ENCODE results near the gene IGSF22.

Gene IGSF22

GRCh38 chr11:18722293-18722637 lies 3.7 kb downstream of the IGSF22 start:
- no peaks in the 10 kb centered on the region for H3K9me3 ChIP-seq (ENCODE audit: control insufficient read depth, low read length)
- no peak overlapping the region for H3K4me3 ChIP-seq (ENCODE audit: low read length)
- H3K9ac ChIP-seq (ENCODE audit: low read length), result no peak overlapping the region
- no peaks in the 10 kb centered on the region for H3K27me3 ChIP-seq (ENCODE audit: control insufficient read depth, insufficient read depth, low read length)
- peaks cover 11% of the 10 kb centered on the region for H3K4me1 ChIP-seq (ENCODE audit: control insufficient read depth, insufficient read depth, low read length)
- H3K36me3 ChIP-seq (ENCODE audit: control insufficient read depth, insufficient read depth, low read length), result no peaks in the 10 kb centered on the region

GRCh38 chr11:18721561-18722292 lies 4.3 kb downstream of the IGSF22 start:
- peak overlapping the region; percentile 22 for H3K9ac ChIP-seq (ENCODE audit: low read length)
- H3K4me1 ChIP-seq (ENCODE audit: control insufficient read depth, insufficient read depth, low read length), result peaks cover 9% of the 10 kb centered on the region
- no peaks in the 10 kb centered on the region for H3K9me3 ChIP-seq (ENCODE audit: control insufficient read depth, low read length)
- H3K27me3 ChIP-seq (ENCODE audit: control insufficient read depth, insufficient read depth, low read length), result no peaks in the 10 kb centered on the region
- peak overlapping the region; percentile 69 for H3K4me3 ChIP-seq (ENCODE audit: low read length)
- H3K36me3 ChIP-seq (ENCODE audit: control insufficient read depth, insufficient read depth, low read length), result no peaks in the 10 kb centered on the region

- peak overlapping the region; percentile 22 for H3K9ac ChIP-seq (ENCODE audit: low read length)
- peak overlapping the region; percentile 69 for H3K4me3 ChIP-seq (ENCODE audit: low read length)
- H3K9me3 ChIP-seq (ENCODE audit: control insufficient read depth, low read length), result no peaks in the 10 kb centered on the region
These were observed 5.0 kb downstream of the IGSF22 start for GRCh38 chr11:18720808-18721560.

GRCh38 chr11:18720091-18720807 lies 5.7 kb downstream of the IGSF22 start:
- Histone ChIP-seq H3K27me3 (ENCODE audit: control insufficient read depth, insufficient read depth, low read length) (no peaks in the 10 kb centered on the region), H3K9me3 (ENCODE audit: control insufficient read depth, low read length) (no peaks in the 10 kb centered on the region), H3K4me1 (ENCODE audit: control insufficient read depth, insufficient read depth, low read length) (peaks cover 9% of the 10 kb centered on the region), H3K9ac (ENCODE audit: low read length) (no peak overlapping the region), H3K4me3 (ENCODE audit: low read length) (no peak overlapping the region), H3K36me3 (ENCODE audit: control insufficient read depth, insufficient read depth, low read length) (no peaks in the 10 kb centered on the region)

More at GRCh38 chr11:18720808-18721560, 5.0 kb downstream of the IGSF22 start:
- H3K4me1 ChIP-seq (ENCODE audit: control insufficient read depth, insufficient read depth, low read length), result peaks cover 9% of the 10 kb centered on the region
- no peaks in the 10 kb centered on the region for H3K36me3 ChIP-seq (ENCODE audit: control insufficient read depth, insufficient read depth, low read length)
- no peaks in the 10 kb centered on the region for H3K27me3 ChIP-seq (ENCODE audit: control insufficient read depth, insufficient read depth, low read length)

GRCh38 chr11:18715476-18715875 lies 10.5 kb downstream of the IGSF22 start:
- no peak overlapping the region for H3K9ac ChIP-seq (ENCODE audit: low read length)

GRCh38 chr11:18714443-18714780 lies 11.6 kb downstream of the IGSF22 start:
- H3K9me3 ChIP-seq (ENCODE audit: control insufficient read depth, low read length), result no peaks in the 10 kb centered on the region
- H3K27me3 ChIP-seq (ENCODE audit: control insufficient read depth, insufficient read depth, low read length), result no peaks in the 10 kb centered on the region

More at GRCh38 chr11:18715476-18715875, 10.5 kb downstream of the IGSF22 start:
- Histone ChIP-seq H3K4me1 (ENCODE audit: control insufficient read depth, insufficient read depth, low read length) (no peaks in the 10 kb centered on the region), H3K36me3 (ENCODE audit: control insufficient read depth, insufficient read depth, low read length) (no peaks in the 10 kb centered on the region), H3K4me3 (ENCODE audit: low read length) (no peak overlapping the region), H3K27me3 (ENCODE audit: control insufficient read depth, insufficient read depth, low read length) (no peaks in the 10 kb centered on the region), H3K9me3 (ENCODE audit: control insufficient read depth, low read length) (no peaks in the 10 kb centered on the region)

GRCh38 chr11:18713646-18714442 lies 12.1 kb downstream of the IGSF22 start:
- Histone ChIP-seq H3K9me3 (ENCODE audit: control insufficient read depth, low read length) (no peaks in the 10 kb centered on the region), H3K36me3 (ENCODE audit: control insufficient read depth, insufficient read depth, low read length) (no peaks in the 10 kb centered on the region), H3K9ac (ENCODE audit: low read length) (no peak overlapping the region), H3K4me1 (ENCODE audit: control insufficient read depth, insufficient read depth, low read length) (no peaks in the 10 kb centered on the region), H3K27me3 (ENCODE audit: control insufficient read depth, insufficient read depth, low read length) (no peaks in the 10 kb centered on the region), H3K4me3 (ENCODE audit: low read length) (no peak overlapping the region)

More at GRCh38 chr11:18714443-18714780, 11.6 kb downstream of the IGSF22 start:
- H3K4me3 ChIP-seq (ENCODE audit: low read length), result no peak overlapping the region
- no peaks in the 10 kb centered on the region for H3K36me3 ChIP-seq (ENCODE audit: control insufficient read depth, insufficient read depth, low read length)
- H3K9ac ChIP-seq (ENCODE audit: low read length), result no peak overlapping the region
- no peaks in the 10 kb centered on the region for H3K4me1 ChIP-seq (ENCODE audit: control insufficient read depth, insufficient read depth, low read length)

- Histone ChIP-seq H3K9ac (ENCODE audit: low read length) (no peak overlapping the region), H3K27me3 (ENCODE audit: control insufficient read depth, insufficient read depth, low read length) (no peaks in the 10 kb centered on the region), H3K36me3 (ENCODE audit: control insufficient read depth, insufficient read depth, low read length) (no peaks in the 10 kb centered on the region), H3K4me1 (ENCODE audit: control insufficient read depth, insufficient read depth, low read length) (peaks cover 4% of the 10 kb centered on the region), H3K9me3 (ENCODE audit: control insufficient read depth, low read length) (no peaks in the 10 kb centered on the region), H3K4me3 (ENCODE audit: low read length) (no peak overlapping the region)
These were observed 15.4 kb downstream of the IGSF22 start for GRCh38 chr11:18710545-18710944.

GRCh38 chr11:18709414-18709813 lies 16.6 kb downstream of the IGSF22 start:
- H3K9ac ChIP-seq (ENCODE audit: low read length), result no peak overlapping the region
- no peaks in the 10 kb centered on the region for H3K9me3 ChIP-seq (ENCODE audit: control insufficient read depth, low read length)
- H3K36me3 ChIP-seq (ENCODE audit: control insufficient read depth, insufficient read depth, low read length), result no peaks in the 10 kb centered on the region
- H3K4me1 ChIP-seq (ENCODE audit: control insufficient read depth, insufficient read depth, low read length), result peaks cover 13% of the 10 kb centered on the region
- no peak overlapping the region for H3K4me3 ChIP-seq (ENCODE audit: low read length)
- no peaks in the 10 kb centered on the region for H3K27me3 ChIP-seq (ENCODE audit: control insufficient read depth, insufficient read depth, low read length)

GRCh38 chr11:18707811-18708340 lies 18.1 kb downstream of the IGSF22 start:
- no peak overlapping the region for H3K4me3 ChIP-seq (ENCODE audit: low read length)
- H3K27me3 ChIP-seq (ENCODE audit: control insufficient read depth, insufficient read depth, low read length), result no peaks in the 10 kb centered on the region
- peaks cover 13% of the 10 kb centered on the region for H3K4me1 ChIP-seq (ENCODE audit: control insufficient read depth, insufficient read depth, low read length)
- no peaks in the 10 kb centered on the region for H3K9me3 ChIP-seq (ENCODE audit: control insufficient read depth, low read length)
- H3K9ac ChIP-seq (ENCODE audit: low read length), result no peak overlapping the region
- no peaks in the 10 kb centered on the region for H3K36me3 ChIP-seq (ENCODE audit: control insufficient read depth, insufficient read depth, low read length)
